Panc1 (cell line): ENCODE measurements around the gene ARHGEF40.

Experiments used
- CTCF ChIP-seq: fragments of 450-650 bp; IDR thresholded peaks from 2 replicates; pipeline ENCODE4 v1.5.1; 2017; ENCODE audit warnings: mild to moderate bottlenecking
- POLR2AphosphoS5 ChIP-seq: IDR thresholded peaks from 2 replicates; pipeline ENCODE4 v1.6.1; 2012; ENCODE audit warnings: mild to moderate bottlenecking, low read depth, low read length, moderate library complexity
- SIN3A ChIP-seq: IDR thresholded peaks from 2 replicates; pipeline ENCODE4 v1.6.1; 2012; ENCODE audit warnings: low read depth, mild to moderate bottlenecking, low read length, moderate library complexity, borderline replicate concordance; ENCODE audit not compliant: insufficient read depth
- TCF7L2 ChIP-seq: IDR thresholded peaks from 2 replicates; pipeline ENCODE4 v1.6.1; 2011; ENCODE audit warnings: mild to moderate bottlenecking, low read depth, low read length, inconsistent platforms

- TF ChIP-seq POLR2AphosphoS5 (no peak), CTCF (no peak), TCF7L2 (no peak), SIN3A (no peak)
These were observed 17.4 kb downstream of the ARHGEF40 start for GRCh38 chr14:21087294-21088091.
